ENCODE measurements around the gene PPP6R1.

- TF ChIP-seq REST (IDR thresholded peaks at IDR 0.05; ENCODE audit: insufficient replicate concordance, low read depth): no peak
- TF ChIP-seq CTCF (IDR thresholded peaks at IDR 0.05; ENCODE audit: insufficient read depth, low read length): no peak
Measured at GRCh38 chr19:55244004-55244680, 14.7 kb downstream of the PPP6R1 start.
